ENCODE results near the gene HPSE2. TPM values are rescaled to one million over a fixed set of nuclear protein-coding genes. Genes with fewer than 3 reads are reported as not detected.
A peak's percentile ranks its signal among the peaks of the same experiment; 100 is the strongest.

The HPSE2 gene
- total and polyA plus RNA-seq, 2 experiments from 2014 or later = not detected

DNA sequence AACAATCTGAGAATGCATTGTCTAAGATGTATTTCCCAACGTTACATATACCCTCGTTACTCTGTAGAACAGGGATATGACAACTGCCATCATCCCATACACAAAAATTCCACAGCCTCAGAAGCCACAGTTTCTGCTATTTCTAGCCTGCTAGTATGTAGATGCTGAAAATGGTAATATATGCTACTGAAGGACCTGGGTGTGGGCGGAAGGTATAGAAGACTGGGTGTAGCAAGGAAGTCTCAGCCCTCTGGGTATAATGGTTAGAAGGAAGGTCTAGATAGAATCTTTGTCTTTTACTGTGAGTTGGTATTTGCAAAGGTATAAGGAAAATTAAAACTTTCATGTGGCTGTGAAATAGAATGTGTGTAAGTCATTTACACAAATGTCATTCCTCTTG is 709.7 kb downstream of the HPSE2 start:
- Histone ChIP-seq H3K9me2 (ENCODE audit: insufficient read depth) (no peaks in the 10 kb centered on the region), H3K9me3 (ENCODE audit: low read depth) (no peaks in the 10 kb centered on the region), H3K4me3 (no peak overlapping the region), H3K9ac (no peak overlapping the region), H3K4me2 (ENCODE audit: unreplicated experiment) (no peak overlapping the region), H3K79me2 (ENCODE audit: insufficient read depth) (no peaks in the 10 kb centered on the region), H3K4me1 (ENCODE audit: insufficient read depth) (peaks cover 14% of the 10 kb centered on the region), H3K27ac (no peak overlapping the region), H4K20me1 (ENCODE audit: insufficient read depth) (no peaks in the 10 kb centered on the region), H3F3A (ENCODE audit: insufficient read depth) (peaks cover 22% of the 10 kb centered on the region; the same call in 1 of the 2 replicates), H3K27me3 (replicated peaks; ENCODE audit: insufficient read depth) (no peaks in the 10 kb centered on the region), H2AFZ (no peak overlapping the region), H3K36me3 (ENCODE audit: low read depth) (no peaks in the 10 kb centered on the region)
- no peak for TF ChIP-seq EZH2phosphoT487 (IDR thresholded peaks at IDR 0.05; ENCODE audit: insufficient read depth, low read depth)
- TF ChIP-seq EZH2 (IDR thresholded peaks at IDR 0.05; ENCODE audit: insufficient read depth, poor library complexity, severe bottlenecking) = no peak
- DNase-seq = no peak
- 95 to 97% methylated on average over 3 of the region's 3 CpGs for WGBS, 2 experiments (ENCODE audit: low coverage in 1 of 2, low lambda C conversion rate in 2 of 2, missing lambda C conversion rate in 2 of 2)
- in situ Hi-C loops (cut with MboI) = no loop called here

DNA sequence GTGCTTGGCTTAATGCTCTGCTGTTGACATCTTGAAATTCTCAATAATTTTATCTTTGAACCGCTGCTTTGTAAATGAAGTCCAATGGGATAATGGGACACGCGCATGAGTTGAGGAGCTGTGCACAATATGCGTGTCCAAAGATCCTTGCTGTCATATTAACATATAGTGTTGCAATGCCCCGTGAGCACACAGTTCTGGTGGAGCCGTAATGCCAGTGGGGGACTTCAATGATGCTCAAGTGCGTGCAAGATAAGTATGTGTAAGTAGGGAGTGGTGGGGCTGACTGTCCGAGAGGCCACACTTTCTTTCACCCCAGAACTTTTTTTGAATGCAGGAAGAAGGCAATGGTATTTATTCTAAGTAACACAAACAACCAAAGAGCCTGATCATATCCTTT is 711.5 kb downstream of the HPSE2 start:
- in situ Hi-C loops (cut with MboI) = no loop called here
- H3K27me3 ChIP-seq (replicated peaks; ENCODE audit: insufficient read depth) = no peaks in the 10 kb centered on the region
- WGBS, 2 experiments (ENCODE audit: low coverage in 1 of 2, low lambda C conversion rate in 2 of 2, missing lambda C conversion rate in 2 of 2) = 88 to 90% methylated on average over 8 of the region's 8 CpGs
- no peaks in the 10 kb centered on the region for H3K36me3 ChIP-seq (ENCODE audit: low read depth)
- H3F3A ChIP-seq (ENCODE audit: insufficient read depth) = peaks cover 20% of the 10 kb centered on the region; the same call in 1 of the 2 replicates
- no peaks in the 10 kb centered on the region for H4K20me1 ChIP-seq (ENCODE audit: insufficient read depth)
- H3K9me2 ChIP-seq (ENCODE audit: insufficient read depth) = no peaks in the 10 kb centered on the region
- TF ChIP-seq EZH2 (IDR thresholded peaks at IDR 0.05; ENCODE audit: insufficient read depth, poor library complexity, severe bottlenecking) (no peak), EZH2phosphoT487 (IDR thresholded peaks at IDR 0.05; ENCODE audit: insufficient read depth, low read depth) (no peak)
- H3K4me3 ChIP-seq = no peak overlapping the region
- no peak overlapping the region for H3K4me2 ChIP-seq (ENCODE audit: unreplicated experiment)
- H3K9me3 ChIP-seq (ENCODE audit: low read depth) = no peaks in the 10 kb centered on the region
- no peak for DNase-seq
- no peak overlapping the region for H3K9ac ChIP-seq
- peaks cover 14% of the 10 kb centered on the region for H3K4me1 ChIP-seq (ENCODE audit: insufficient read depth)
- H2AFZ ChIP-seq = no peak overlapping the region
- H3K27ac ChIP-seq = no peak overlapping the region
- no peaks in the 10 kb centered on the region for H3K79me2 ChIP-seq (ENCODE audit: insufficient read depth)

DNA sequence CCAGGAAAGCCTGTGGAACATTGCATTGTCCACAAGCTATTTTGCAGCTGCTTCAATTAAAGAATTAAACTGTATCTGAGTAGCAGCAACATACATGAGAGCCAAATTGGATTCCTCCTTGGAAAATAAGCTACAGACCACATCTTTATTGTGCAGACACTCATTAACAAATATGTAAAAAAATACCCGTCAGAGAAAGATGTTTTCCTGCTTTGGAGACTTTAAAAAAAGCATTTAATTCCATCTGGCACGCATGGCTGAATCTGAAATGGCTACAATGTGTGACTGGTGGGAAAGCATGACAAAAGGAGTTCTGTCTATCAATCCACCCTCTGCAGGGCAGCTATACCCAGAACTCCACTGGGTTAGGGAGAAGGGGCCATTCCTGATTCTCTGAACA is 715.8 kb downstream of the HPSE2 start:
- Histone ChIP-seq H3K79me2 (ENCODE audit: insufficient read depth) (no peaks in the 10 kb centered on the region), H3K4me3 (no peak overlapping the region), H3K4me2 (ENCODE audit: unreplicated experiment) (no peak overlapping the region), H4K20me1 (ENCODE audit: insufficient read depth) (no peaks in the 10 kb centered on the region), H3K27me3 (replicated peaks; ENCODE audit: insufficient read depth) (no peaks in the 10 kb centered on the region), H3K9ac (no peak overlapping the region), H3K4me1 (ENCODE audit: insufficient read depth) (peaks cover 14% of the 10 kb centered on the region), H3K9me2 (ENCODE audit: insufficient read depth) (no peaks in the 10 kb centered on the region), H3K27ac (no peak overlapping the region), H2AFZ (no peak overlapping the region), H3F3A (ENCODE audit: insufficient read depth) (no peaks in the 10 kb centered on the region), H3K9me3 (ENCODE audit: low read depth) (no peaks in the 10 kb centered on the region), H3K36me3 (ENCODE audit: low read depth) (no peaks in the 10 kb centered on the region)
- in situ Hi-C loops (cut with MboI) = no loop called here
- DNase-seq = no peak
- no peak for TF ChIP-seq EZH2phosphoT487 (IDR thresholded peaks at IDR 0.05; ENCODE audit: insufficient read depth, low read depth)
- no peak for TF ChIP-seq EZH2 (IDR thresholded peaks at IDR 0.05; ENCODE audit: insufficient read depth, poor library complexity, severe bottlenecking)
- 29 to 33% methylated on average over 2 of the region's 2 CpGs for WGBS, 2 experiments (ENCODE audit: low coverage in 1 of 2, low lambda C conversion rate in 2 of 2, missing lambda C conversion rate in 2 of 2)

DNA sequence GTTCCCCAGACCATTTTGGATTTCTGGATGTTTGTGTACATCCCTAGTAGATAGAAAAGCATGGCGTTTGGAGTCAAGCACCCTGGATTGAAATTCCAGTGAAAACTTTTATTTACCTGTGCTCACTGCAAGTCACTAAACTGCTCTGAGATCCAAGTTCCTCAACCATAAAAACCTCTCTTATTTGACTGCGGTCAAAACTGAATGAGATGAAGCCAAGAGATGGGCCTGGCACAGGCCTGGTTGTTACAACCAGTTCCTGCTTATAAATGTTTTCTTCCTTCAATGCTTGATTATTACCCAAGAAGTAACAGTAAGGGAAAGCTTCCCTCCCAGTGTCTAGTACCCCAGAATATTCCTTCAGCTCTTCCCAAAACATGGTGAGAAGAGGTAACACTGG is 718.0 kb downstream of the HPSE2 start:
- no peak for DNase-seq
- Histone ChIP-seq H3K79me2 (ENCODE audit: insufficient read depth) (no peaks in the 10 kb centered on the region), H3K4me3 (no peak overlapping the region), H3K36me3 (ENCODE audit: low read depth) (no peaks in the 10 kb centered on the region), H3K9ac (no peak overlapping the region), H4K20me1 (ENCODE audit: insufficient read depth) (no peaks in the 10 kb centered on the region), H3K9me2 (ENCODE audit: insufficient read depth) (no peaks in the 10 kb centered on the region), H3K27me3 (replicated peaks; ENCODE audit: insufficient read depth) (no peaks in the 10 kb centered on the region), H3K4me1 (ENCODE audit: insufficient read depth) (peaks cover 14% of the 10 kb centered on the region), H3K9me3 (ENCODE audit: low read depth) (no peaks in the 10 kb centered on the region), H3K4me2 (ENCODE audit: unreplicated experiment) (no peak overlapping the region), H3F3A (ENCODE audit: insufficient read depth) (no peaks in the 10 kb centered on the region), H3K27ac (no peak overlapping the region), H2AFZ (no peak overlapping the region)
- TF ChIP-seq EZH2 (IDR thresholded peaks at IDR 0.05; ENCODE audit: insufficient read depth, poor library complexity, severe bottlenecking) = no peak
- in situ Hi-C loops (cut with MboI) = no loop called here
- WGBS, 2 experiments (ENCODE audit: low coverage in 1 of 2, low lambda C conversion rate in 2 of 2, missing lambda C conversion rate in 2 of 2) = 38 to 40% methylated on average over 2 of the region's 2 CpGs

DNA sequence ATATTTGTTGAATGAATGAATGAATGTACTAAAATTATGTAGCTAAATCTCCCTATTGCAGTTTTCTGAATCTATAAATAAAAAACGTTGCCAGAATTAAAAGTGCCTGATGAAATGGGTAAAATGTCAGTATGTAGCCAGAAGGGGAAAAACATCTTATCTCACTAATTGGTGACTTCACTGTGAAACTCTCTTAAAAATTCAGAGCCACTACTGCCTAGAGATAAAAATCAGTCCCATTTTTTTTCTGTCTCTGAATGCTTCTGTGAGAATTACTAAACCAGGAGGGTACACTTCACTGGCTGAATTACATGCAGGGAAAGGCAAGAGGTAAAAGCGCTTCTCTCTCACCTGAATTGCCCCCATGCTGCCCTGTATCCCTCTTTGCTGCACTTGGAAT is 719.3 kb downstream of the HPSE2 start:
- 52 to 71% methylated on average over 2 of the region's 2 CpGs for WGBS, 2 experiments (ENCODE audit: low coverage in 1 of 2, low lambda C conversion rate in 2 of 2, missing lambda C conversion rate in 2 of 2)
- Histone ChIP-seq H4K20me1 (ENCODE audit: insufficient read depth) (no peaks in the 10 kb centered on the region), H3K4me2 (ENCODE audit: unreplicated experiment) (peak overlapping the region; percentile 25), H3K36me3 (ENCODE audit: low read depth) (no peaks in the 10 kb centered on the region), H3K79me2 (ENCODE audit: insufficient read depth) (no peaks in the 10 kb centered on the region), H3F3A (ENCODE audit: insufficient read depth) (no peaks in the 10 kb centered on the region), H3K9me2 (ENCODE audit: insufficient read depth) (no peaks in the 10 kb centered on the region), H3K4me1 (ENCODE audit: insufficient read depth) (peaks cover 14% of the 10 kb centered on the region), H3K4me3 (no peak overlapping the region), H3K27ac (no peak overlapping the region), H3K9me3 (ENCODE audit: low read depth) (no peaks in the 10 kb centered on the region), H3K9ac (no peak overlapping the region), H2AFZ (no peak overlapping the region), H3K27me3 (replicated peaks; ENCODE audit: insufficient read depth) (no peaks in the 10 kb centered on the region)
- no peak for TF ChIP-seq EZH2 (IDR thresholded peaks at IDR 0.05; ENCODE audit: insufficient read depth, poor library complexity, severe bottlenecking)
- TF ChIP-seq EZH2phosphoT487 (IDR thresholded peaks at IDR 0.05; ENCODE audit: insufficient read depth, low read depth) = no peak
- peak; percentile 41 for DNase-seq
- in situ Hi-C loops (cut with MboI) = no loop called here

All from GM23248 (cell line).